ENCODE data around the gene ISL1.

ISL1 gene

GRCh38 chr5:51392689-51393199 is 9.5 kb downstream of the ISL1 start:
- no peak for DNase-seq (ENCODE audit: low read depth)
- no peak overlapping the region for H3K4me3 ChIP-seq (ENCODE audit: low read length)
- no peak for TF ChIP-seq CTCF (IDR thresholded peaks at IDR 0.05; ENCODE audit: insufficient read depth, low read depth, low read length, missing control alignments)

DNA sequence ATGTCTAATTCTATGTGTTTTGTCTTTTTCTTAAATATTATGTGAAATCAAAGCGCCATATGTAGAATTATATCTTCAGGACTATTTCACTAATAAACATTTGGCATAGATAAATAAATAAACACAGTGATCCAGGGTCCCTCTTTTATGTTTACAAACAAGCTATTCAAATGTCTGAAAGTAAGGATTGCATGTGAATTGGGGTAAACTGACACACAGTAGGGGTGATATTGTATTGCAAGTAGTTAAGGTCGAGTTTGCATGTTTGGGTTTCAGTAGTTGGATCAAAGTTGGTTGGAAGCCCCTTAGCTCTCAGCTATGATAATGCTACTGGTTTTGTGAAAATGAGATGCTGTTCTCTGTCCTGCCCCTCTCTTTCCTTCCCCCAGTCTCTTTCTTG is 11.4 kb downstream of the ISL1 start:
- no peak for DNase-seq (ENCODE audit: low read depth)
- no peak for TF ChIP-seq CTCF (IDR thresholded peaks at IDR 0.05; ENCODE audit: insufficient read depth, low read depth, low read length, missing control alignments)
- no peak overlapping the region for H3K4me3 ChIP-seq (ENCODE audit: low read length)

DNA sequence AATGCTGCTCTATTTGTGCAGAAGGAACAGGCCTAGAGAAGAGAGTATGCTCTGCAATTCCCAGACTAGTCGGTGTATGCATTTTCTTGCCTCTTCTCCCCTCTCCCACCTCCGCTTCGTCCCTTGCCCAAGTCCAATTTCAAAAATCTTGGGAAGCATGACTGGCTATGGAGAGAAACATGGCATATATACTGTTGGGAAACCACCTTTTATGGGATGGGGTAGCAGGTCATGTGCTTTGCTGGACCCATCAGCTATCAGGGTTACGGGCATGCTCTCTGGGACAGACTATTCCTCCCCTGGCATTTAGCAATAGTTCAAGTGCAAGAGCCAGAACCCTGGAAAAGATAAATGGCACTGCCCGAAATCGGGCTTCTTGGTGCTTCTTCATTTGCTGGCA is 12.0 kb downstream of the ISL1 start:
- no peak overlapping the region for H3K4me3 ChIP-seq (ENCODE audit: low read length)
- no peak for DNase-seq (ENCODE audit: low read depth)
- no peak for TF ChIP-seq CTCF (IDR thresholded peaks at IDR 0.05; ENCODE audit: insufficient read depth, low read depth, low read length, missing control alignments)

DNA sequence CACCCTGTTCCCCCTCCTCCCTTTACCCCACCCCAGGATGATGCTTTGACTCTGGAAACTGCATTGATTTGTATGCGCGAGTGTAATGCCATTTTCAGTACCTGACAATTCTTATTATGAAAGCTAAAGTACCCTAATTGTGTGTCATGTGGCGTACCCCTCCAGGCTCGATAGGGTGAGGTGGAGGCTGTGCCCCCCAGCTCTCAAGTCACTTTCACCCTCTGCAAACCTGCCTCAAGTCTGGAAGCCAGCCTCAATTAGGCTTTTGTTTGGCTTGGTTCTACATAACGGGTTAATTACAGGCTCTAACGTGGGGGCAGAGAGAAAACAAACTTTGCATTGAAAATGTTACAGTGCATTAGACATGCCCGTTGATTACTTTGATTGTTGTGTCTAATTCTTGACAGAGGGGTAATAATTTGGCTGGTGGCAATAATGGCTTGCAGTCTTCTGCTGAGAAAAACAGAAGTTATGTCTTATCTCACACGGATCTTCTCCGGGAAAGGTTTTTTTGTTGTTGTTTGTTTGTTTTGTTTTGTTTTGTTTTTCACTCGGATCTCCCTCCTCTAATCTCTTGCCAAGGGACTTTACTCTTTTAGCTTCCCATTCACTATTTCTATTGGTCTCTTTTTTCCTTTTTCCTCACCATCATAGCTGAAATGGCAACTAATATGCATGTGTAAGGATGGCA is 12.6 kb downstream of the ISL1 start:
- H3K4me3 ChIP-seq (ENCODE audit: low read length), result no peak overlapping the region
- no peak for TF ChIP-seq CTCF (IDR thresholded peaks at IDR 0.05; ENCODE audit: insufficient read depth, low read depth, low read length, missing control alignments)
- no peak for DNase-seq (ENCODE audit: low read depth)

DNA sequence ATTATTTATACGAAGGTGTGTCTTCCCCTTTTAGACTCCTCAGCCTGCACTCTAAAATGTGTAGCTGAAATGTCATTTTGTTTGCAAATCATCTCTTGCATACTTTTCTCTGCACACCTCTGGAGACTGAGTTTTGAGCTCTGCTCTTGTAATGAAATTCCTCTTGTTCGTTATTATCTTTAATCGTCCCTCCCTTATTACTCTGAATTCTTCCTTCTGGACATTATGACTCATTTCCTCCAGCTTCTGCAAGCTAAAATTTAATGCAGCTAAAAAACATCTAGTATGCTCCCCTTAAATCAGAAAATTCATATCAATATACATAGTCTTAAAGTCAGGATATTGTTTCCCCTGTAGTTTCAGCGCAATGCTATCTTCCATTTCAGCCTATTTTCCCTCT is 13.5 kb downstream of the ISL1 start:
- DNase-seq (ENCODE audit: low read depth), result no peak
- no peak overlapping the region for H3K4me3 ChIP-seq (ENCODE audit: low read length)
- no peak for TF ChIP-seq CTCF (IDR thresholded peaks at IDR 0.05; ENCODE audit: insufficient read depth, low read depth, low read length, missing control alignments)

DNA sequence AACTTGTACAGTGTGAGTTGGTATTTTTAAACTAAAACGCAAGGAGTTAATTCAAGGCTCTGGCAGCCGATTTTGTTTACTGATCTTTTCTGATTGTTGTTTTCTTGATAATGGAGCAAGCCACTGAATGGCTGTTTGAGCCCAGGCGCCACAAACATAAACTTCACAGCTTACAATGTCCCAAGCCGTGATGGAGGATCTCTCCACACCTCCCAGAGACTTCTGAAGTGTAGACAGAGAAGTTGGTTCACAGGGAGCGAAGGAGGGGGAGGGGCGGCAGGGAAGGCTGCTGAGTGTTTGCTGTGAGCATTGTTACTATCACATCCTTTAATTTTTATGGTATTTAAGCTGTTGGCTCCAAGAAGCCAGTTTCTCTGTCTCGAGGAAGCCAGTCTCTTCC is 14.7 kb downstream of the ISL1 start:
- H3K4me3 ChIP-seq (ENCODE audit: low read length), result no peak overlapping the region
- no peak for DNase-seq (ENCODE audit: low read depth)
- no peak for TF ChIP-seq CTCF (IDR thresholded peaks at IDR 0.05; ENCODE audit: insufficient read depth, low read depth, low read length, missing control alignments)
